ENCODE measurements around the gene SIGLEC5. TPM values are rescaled to one million over a fixed set of nuclear protein-coding genes. Genes with fewer than 3 reads are reported as not detected.
"Not testable (repeated sequence)": the region's sequence is repeated elsewhere in the genome, so short reads cannot be mapped to it uniquely, and the experiment has no call there.

The SIGLEC5 gene
- total and polyA plus RNA-seq, 5 donors from 2014 or later, result 0.16 TPM; not detected in 4

DNA sequence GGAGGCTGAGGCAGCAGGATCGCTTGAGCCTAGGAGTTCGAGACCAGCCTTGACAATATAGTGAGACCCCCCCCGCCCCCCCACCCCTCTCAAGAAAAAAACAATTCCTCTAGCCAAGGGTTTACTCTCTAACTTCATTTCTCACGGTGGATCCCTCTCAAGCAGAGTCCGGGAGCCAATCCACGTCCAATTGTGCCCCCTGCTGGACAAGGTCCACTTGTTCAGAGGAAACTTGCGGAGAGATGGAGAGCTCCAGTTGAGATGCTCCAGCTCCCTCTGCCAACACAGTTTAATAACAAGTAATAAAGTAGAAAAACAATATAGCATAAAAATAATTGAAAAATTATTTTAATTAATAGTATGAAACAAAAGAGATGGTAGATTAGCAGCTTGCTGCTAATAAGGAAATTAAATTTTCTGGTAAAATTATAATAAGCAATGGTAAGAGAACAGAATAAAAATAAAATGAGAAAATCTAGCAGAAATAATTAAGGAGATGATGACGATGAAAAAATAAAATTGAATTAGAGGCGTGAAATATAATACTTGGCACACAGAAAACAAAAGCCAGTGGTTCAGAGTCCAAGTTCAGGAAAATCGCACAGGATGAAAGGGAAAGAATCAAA, 30.9 kb upstream of the SIGLEC5 start:
- no peak for ATAC-seq (ENCODE audit: low read depth in 2 of 2)
- Histone ChIP-seq H3K4me1 (ENCODE audit: control insufficient read depth, insufficient read depth, low read length, poor library complexity, severe bottlenecking) (no peaks in the 10 kb centered on the region), H3K4me3 (ENCODE audit: low read depth, low read length) (no peak overlapping the region), H3K27ac (ENCODE audit: insufficient read depth, low read length, poor library complexity, severe bottlenecking) (no peak overlapping the region), H3K36me3 (ENCODE audit: control insufficient read depth, insufficient read depth, low read length) (no peaks in the 10 kb centered on the region), H3K27me3 (ENCODE audit: control insufficient read depth, insufficient read depth, low read length) (no peaks in the 10 kb centered on the region), H3K9me3 (ENCODE audit: control insufficient read depth in 2 of 2, low read length in 2 of 2) (no peaks in the 10 kb centered on the region)
- peaks cover 3% of the 10 kb centered on the region for H3K36me3 Mint-ChIP-seq
- H3K4me1 Mint-ChIP-seq, result peaks cover 5 to 7% (median 6%) of the 10 kb centered on the region in 4 donors
- peaks cover 0 to 3% (median 0%) of the 10 kb centered on the region in 7 donors for H3K9me3 Mint-ChIP-seq
- no peak overlapping the region for H3K27ac Mint-ChIP-seq
- no peak overlapping the region for H3K4me3 Mint-ChIP-seq
- H3K27me3 Mint-ChIP-seq, result peaks cover 9% of the 10 kb centered on the region
- peak in 2 of 3 donors; percentile 4 to 50 for DNase-seq

DNA sequence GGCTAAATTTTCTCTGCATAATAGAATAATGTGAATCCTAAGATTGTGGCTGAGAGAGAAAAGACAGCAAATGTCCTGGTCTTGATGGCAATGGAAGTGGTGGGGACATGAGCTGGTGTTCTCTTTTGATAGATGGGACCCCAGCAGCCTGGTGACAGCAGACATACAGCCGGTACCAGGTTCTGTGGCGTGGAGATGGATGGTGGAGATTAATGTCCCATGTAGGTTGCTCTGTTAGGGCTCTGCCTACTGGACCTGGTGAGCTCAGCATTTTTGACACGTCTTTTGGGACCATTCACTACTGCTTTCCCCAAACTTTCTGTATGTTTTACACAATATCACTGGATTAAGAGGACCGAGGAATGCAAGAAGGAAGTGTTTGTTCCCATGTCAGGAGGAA, 24.6 kb upstream of the SIGLEC5 start:
- H3K27me3 ChIP-seq (ENCODE audit: control insufficient read depth, insufficient read depth, low read length), result peaks cover 4% of the 10 kb centered on the region
- no peaks in the 10 kb centered on the region for H3K9me3 ChIP-seq (ENCODE audit: control insufficient read depth in 2 of 2, low read length in 2 of 2)
- peaks cover 0 to 9% (median 0%) of the 10 kb centered on the region in 7 donors for H3K9me3 Mint-ChIP-seq
- H3K27ac Mint-ChIP-seq, result no peak overlapping the region
- no peak overlapping the region for H3K4me3 ChIP-seq (ENCODE audit: low read depth, low read length)
- H3K36me3 Mint-ChIP-seq, result no peaks in the 10 kb centered on the region
- ATAC-seq (ENCODE audit: low read depth in 2 of 2) (no peak), DNase-seq (no peak)
- no peak overlapping the region for H3K4me3 Mint-ChIP-seq
- H3K4me1 Mint-ChIP-seq, result peaks cover 5 to 7% (median 6%) of the 10 kb centered on the region in 4 donors
- no peaks in the 10 kb centered on the region for H3K36me3 ChIP-seq (ENCODE audit: control insufficient read depth, insufficient read depth, low read length)
- no peak overlapping the region for H3K27ac ChIP-seq (ENCODE audit: insufficient read depth, low read length, poor library complexity, severe bottlenecking)
- no peaks in the 10 kb centered on the region for H3K4me1 ChIP-seq (ENCODE audit: control insufficient read depth, insufficient read depth, low read length, poor library complexity, severe bottlenecking)
- H3K27me3 Mint-ChIP-seq, result no peaks in the 10 kb centered on the region

DNA sequence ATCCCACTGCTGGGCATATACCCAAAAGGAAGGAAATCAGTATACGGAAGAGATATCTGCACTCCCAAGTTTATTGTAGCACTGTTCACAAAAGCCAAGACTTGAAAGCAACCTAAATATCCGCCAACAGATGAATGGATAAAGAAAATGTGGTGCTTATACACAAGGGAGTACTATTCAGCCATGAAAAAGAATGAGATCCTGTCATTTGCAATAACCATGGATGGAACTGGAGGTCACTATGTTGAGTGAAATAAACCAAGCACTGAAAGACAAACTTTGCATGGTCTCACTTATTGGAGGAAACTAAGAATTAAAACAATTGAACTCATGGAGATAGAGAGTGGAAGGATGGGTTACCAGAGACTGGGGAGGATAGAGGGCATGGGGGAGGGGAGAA, 23.0 kb upstream of the SIGLEC5 start:
- peaks cover 5 to 7% (median 6%) of the 10 kb centered on the region in 4 donors for H3K4me1 Mint-ChIP-seq
- H3K9me3 Mint-ChIP-seq, result peaks cover 0 to 9% (median 0%) of the 10 kb centered on the region in 7 donors
- no peak overlapping the region for H3K4me3 Mint-ChIP-seq
- no peaks in the 10 kb centered on the region for H3K27me3 Mint-ChIP-seq
- no peak overlapping the region for H3K27ac Mint-ChIP-seq
- H3K4me1 ChIP-seq (ENCODE audit: control insufficient read depth, insufficient read depth, low read length, poor library complexity, severe bottlenecking), result no peaks in the 10 kb centered on the region
- H3K36me3 Mint-ChIP-seq, result no peaks in the 10 kb centered on the region
- no peaks in the 10 kb centered on the region for H3K36me3 ChIP-seq (ENCODE audit: control insufficient read depth, insufficient read depth, low read length)
- no peak for DNase-seq
- no peaks in the 10 kb centered on the region for H3K9me3 ChIP-seq (ENCODE audit: control insufficient read depth in 2 of 2, low read length in 2 of 2)
- peaks cover 4% of the 10 kb centered on the region for H3K27me3 ChIP-seq (ENCODE audit: control insufficient read depth, insufficient read depth, low read length)
- no peak overlapping the region for H3K4me3 ChIP-seq (ENCODE audit: low read depth, low read length)
- ATAC-seq (ENCODE audit: low read depth in 2 of 2), result no peak
- no peak overlapping the region for H3K27ac ChIP-seq (ENCODE audit: insufficient read depth, low read length, poor library complexity, severe bottlenecking)

DNA sequence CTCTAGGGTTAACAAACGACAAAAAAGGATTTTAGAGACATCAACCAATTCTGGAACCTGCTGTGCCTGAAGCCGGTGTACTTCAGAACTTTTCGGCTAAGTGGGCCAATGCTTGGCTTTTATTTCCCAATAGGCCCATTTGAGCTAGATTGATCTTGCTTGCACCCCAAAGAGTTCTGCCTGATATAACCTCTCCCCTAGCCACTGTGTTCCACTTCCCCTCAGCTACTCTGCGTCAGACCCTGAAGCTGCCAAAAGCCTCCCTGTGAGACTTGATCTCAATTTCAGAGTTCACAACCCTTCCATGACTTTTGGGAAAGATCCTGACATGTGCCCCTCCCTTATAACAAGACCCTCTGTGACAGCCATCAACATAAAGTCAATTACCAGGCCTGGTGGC, 22.1 kb upstream of the SIGLEC5 start:
- Mint-ChIP-seq H3K9me3 (peaks cover 0 to 9% (median 0%) of the 10 kb centered on the region in 7 donors), H3K27ac (no peak overlapping the region), H3K36me3 (no peaks in the 10 kb centered on the region), H3K4me1 (peaks cover 5 to 7% (median 6%) of the 10 kb centered on the region in 4 donors), H3K27me3 (no peaks in the 10 kb centered on the region), H3K4me3 (no peak overlapping the region)
- Histone ChIP-seq H3K4me3 (ENCODE audit: low read depth, low read length) (no peak overlapping the region), H3K36me3 (ENCODE audit: control insufficient read depth, insufficient read depth, low read length) (no peaks in the 10 kb centered on the region), H3K27me3 (ENCODE audit: control insufficient read depth, insufficient read depth, low read length) (peaks cover 4% of the 10 kb centered on the region), H3K4me1 (ENCODE audit: control insufficient read depth, insufficient read depth, low read length, poor library complexity, severe bottlenecking) (no peaks in the 10 kb centered on the region), H3K27ac (ENCODE audit: insufficient read depth, low read length, poor library complexity, severe bottlenecking) (no peak overlapping the region), H3K9me3 (ENCODE audit: control insufficient read depth in 2 of 2, low read length in 2 of 2) (no peaks in the 10 kb centered on the region)
- ATAC-seq (ENCODE audit: low read depth in 2 of 2) (no peak), DNase-seq (no peak)

DNA sequence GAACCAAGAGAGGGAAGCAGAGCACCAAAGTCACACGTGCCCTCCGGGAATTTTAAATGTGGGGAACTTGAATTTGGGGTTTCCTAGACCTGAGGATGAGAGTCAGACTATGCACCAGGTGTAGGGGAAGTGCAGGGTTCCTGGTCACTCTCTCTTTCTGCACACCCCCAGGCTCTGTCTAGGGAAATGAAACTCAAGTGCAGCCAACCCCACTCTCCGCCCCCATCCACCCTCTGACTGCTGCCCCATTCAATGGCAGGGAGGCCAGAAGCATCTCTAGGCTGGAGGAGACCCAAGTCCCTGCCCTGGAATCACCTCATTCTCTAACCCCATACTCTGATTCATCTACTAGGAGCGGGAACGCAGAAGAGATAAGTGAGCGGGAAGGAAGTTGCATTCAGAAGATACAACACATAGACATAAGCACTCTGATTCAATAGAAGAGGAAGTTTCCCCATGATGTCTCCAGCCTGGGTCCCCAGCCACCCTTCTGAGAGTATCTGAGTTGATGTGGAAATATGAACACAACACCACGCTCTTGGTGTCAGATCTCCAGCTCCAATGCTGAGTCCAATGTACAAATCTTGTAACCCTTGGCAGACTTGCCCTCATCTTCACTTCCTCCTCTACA, 21.1 kb upstream of the SIGLEC5 start:
- Mint-ChIP-seq H3K27ac (no peak overlapping the region), H3K9me3 (peaks cover 0 to 9% (median 0%) of the 10 kb centered on the region in 7 donors), H3K36me3 (no peaks in the 10 kb centered on the region), H3K4me1 (no peaks in the 10 kb centered on the region), H3K4me3 (no peak overlapping the region), H3K27me3 (no peaks in the 10 kb centered on the region)
- no peak for DNase-seq
- no peak overlapping the region for H3K27ac ChIP-seq (ENCODE audit: insufficient read depth, low read length, poor library complexity, severe bottlenecking)
- peak; percentile 28 to 53 for ATAC-seq (ENCODE audit: low read depth in 2 of 2)
- H3K27me3 ChIP-seq (ENCODE audit: control insufficient read depth, insufficient read depth, low read length), result peaks cover 4% of the 10 kb centered on the region
- H3K4me1 ChIP-seq (ENCODE audit: control insufficient read depth, insufficient read depth, low read length, poor library complexity, severe bottlenecking), result no peaks in the 10 kb centered on the region
- H3K4me3 ChIP-seq (ENCODE audit: low read depth, low read length), result no peak overlapping the region
- no peaks in the 10 kb centered on the region for H3K9me3 ChIP-seq (ENCODE audit: control insufficient read depth in 2 of 2, low read length in 2 of 2)
- no peaks in the 10 kb centered on the region for H3K36me3 ChIP-seq (ENCODE audit: control insufficient read depth, insufficient read depth, low read length)

DNA sequence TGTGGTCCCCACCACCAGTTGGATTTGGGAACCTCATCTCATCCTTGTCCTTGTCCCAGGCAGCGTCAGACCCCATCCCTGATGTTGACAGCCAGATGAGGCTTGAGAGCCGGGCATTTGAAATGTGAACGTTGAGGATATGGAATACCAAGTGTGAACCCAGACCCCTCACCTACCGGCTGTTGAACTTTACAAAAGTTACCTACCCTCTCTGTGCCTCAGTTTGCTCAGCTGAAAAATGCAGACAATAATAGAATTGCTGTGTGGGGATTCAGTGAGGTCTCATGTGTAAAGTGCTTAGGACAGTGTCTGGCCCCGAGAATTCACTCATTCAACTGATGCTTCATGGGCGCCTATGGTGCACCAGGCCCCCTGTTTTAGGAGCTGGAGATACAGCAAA, 17.1 kb upstream of the SIGLEC5 start:
- ATAC-seq (ENCODE audit: low read depth in 2 of 2) (no peak), DNase-seq (no peak)
- H3K9me3 Mint-ChIP-seq, result peaks cover 0 to 4% (median 0%) of the 10 kb centered on the region in 7 donors
- no peaks in the 10 kb centered on the region for H3K36me3 ChIP-seq (ENCODE audit: control insufficient read depth, insufficient read depth, low read length)
- H3K27ac ChIP-seq (ENCODE audit: insufficient read depth, low read length, poor library complexity, severe bottlenecking), result no peak overlapping the region
- H3K27me3 ChIP-seq (ENCODE audit: control insufficient read depth, insufficient read depth, low read length), result no peaks in the 10 kb centered on the region
- H3K27me3 Mint-ChIP-seq, result peaks cover 4% of the 10 kb centered on the region
- no peaks in the 10 kb centered on the region for H3K4me1 Mint-ChIP-seq
- no peaks in the 10 kb centered on the region for H3K36me3 Mint-ChIP-seq
- H3K4me3 ChIP-seq (ENCODE audit: low read depth, low read length), result no peak overlapping the region
- H3K27ac Mint-ChIP-seq, result no peak overlapping the region
- H3K9me3 ChIP-seq (ENCODE audit: control insufficient read depth in 2 of 2, low read length in 2 of 2), result no peaks in the 10 kb centered on the region
- H3K4me3 Mint-ChIP-seq, result no peak overlapping the region
- no peaks in the 10 kb centered on the region for H3K4me1 ChIP-seq (ENCODE audit: control insufficient read depth, insufficient read depth, low read length, poor library complexity, severe bottlenecking)

DNA sequence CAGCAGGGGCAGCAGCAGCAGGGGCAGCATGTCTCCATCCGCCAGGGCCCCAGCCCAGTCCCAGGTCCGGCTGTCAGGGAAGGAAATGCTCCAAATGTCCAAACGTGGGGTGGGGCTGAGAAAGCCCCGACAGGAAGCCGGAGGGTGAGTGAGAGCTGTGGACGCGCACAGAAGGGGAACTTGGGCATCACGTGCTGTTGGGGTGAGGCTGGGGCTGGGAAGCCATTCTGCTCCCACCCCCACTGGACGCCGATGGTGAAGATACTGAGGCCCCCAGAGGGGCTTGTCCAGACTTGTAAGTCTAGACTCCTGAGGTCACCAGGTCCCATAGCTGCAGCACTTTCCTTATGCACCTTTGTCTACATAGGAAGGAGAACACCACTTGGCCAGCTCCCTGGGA, 16.5 kb upstream of the SIGLEC5 start, which contains the start of gene SIGLEC14:
Gene SIGLEC14 (minus strand): TSS at position 96 of the 400 bp plus-strand sequence. CDS start 66 bp downstream, at position 30.
- H3K27ac Mint-ChIP-seq; H3K4me1 Mint-ChIP-seq; H3K4me1 ChIP-seq (ENCODE audit: control insufficient read depth, insufficient read depth, low read length, poor library complexity, severe bottlenecking); H3K4me3 Mint-ChIP-seq; ATAC-seq (ENCODE audit: low read depth in 2 of 2); H3K27me3 Mint-ChIP-seq; H3K4me3 ChIP-seq (ENCODE audit: low read depth, low read length); H3K9me3 ChIP-seq (ENCODE audit: control insufficient read depth in 2 of 2, low read length in 2 of 2); H3K36me3 Mint-ChIP-seq; H3K36me3 ChIP-seq (ENCODE audit: control insufficient read depth, insufficient read depth, low read length); H3K27ac ChIP-seq (ENCODE audit: insufficient read depth, low read length, poor library complexity, severe bottlenecking); H3K9me3 Mint-ChIP-seq; DNase-seq; H3K27me3 ChIP-seq (ENCODE audit: control insufficient read depth, insufficient read depth, low read length): not testable (repeated sequence)

Data from CD4-positive, CD25-positive, alpha-beta regulatory T cell (primary cell).